ENCODE measurements around the gene AOAH.

AOAH gene

GRCh38 chr7:36562121-36562520, 162.2 kb downstream of the AOAH start:
- no peak overlapping the region for H3K4me3 ChIP-seq (replicated peaks in 1 of 2; ENCODE audit: low read depth in 2 of 2, low read length in 2 of 2)
- TF ChIP-seq, protein P1, sequence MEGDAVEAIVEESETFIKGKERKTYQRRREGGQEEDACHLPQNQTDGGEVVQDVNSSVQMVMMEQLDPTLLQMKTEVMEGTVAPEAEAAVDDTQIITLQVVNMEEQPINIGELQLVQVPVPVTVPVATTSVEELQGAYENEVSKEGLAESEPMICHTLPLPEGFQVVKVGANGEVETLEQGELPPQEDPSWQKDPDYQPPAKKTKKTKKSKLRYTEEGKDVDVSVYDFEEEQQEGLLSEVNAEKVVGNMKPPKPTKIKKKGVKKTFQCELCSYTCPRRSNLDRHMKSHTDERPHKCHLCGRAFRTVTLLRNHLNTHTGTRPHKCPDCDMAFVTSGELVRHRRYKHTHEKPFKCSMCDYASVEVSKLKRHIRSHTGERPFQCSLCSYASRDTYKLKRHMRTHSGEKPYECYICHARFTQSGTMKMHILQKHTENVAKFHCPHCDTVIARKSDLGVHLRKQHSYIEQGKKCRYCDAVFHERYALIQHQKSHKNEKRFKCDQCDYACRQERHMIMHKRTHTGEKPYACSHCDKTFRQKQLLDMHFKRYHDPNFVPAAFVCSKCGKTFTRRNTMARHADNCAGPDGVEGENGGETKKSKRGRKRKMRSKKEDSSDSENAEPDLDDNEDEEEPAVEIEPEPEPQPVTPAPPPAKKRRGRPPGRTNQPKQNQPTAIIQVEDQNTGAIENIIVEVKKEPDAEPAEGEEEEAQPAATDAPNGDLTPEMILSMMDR (IDR thresholded peaks at IDR 0.05; ENCODE audit: low read depth, low read length), result no peak
- no peak for DNase-seq (ENCODE audit: low read depth in 2 of 2)

DNA sequence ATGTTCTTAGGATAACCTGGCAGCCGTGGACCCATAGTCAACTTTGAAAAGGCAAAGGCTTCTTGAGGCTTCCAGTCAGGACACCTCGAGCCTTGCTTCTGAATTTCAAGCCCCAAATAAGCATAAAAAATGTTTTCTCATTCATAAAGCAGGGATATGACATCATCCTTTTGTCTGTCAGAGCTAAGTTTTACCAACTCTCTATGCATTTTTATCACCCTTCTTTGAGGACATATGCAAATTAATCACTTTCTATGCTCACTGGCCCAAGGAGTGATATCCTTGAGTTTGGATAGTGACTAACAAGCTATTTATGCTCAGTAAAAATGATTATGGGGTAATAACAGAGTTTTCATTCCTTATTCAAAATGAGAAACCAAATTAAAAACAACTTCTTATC, 175.3 kb downstream of the AOAH start:
- TF ChIP-seq, protein P1 (IDR thresholded peaks at IDR 0.05; ENCODE audit: low read depth, low read length), result no peak
- no peak for DNase-seq (ENCODE audit: low read depth in 2 of 2)
- H3K4me3 ChIP-seq (replicated peaks in 1 of 2; ENCODE audit: low read depth in 2 of 2, low read length in 2 of 2), result no peak overlapping the region

DNA sequence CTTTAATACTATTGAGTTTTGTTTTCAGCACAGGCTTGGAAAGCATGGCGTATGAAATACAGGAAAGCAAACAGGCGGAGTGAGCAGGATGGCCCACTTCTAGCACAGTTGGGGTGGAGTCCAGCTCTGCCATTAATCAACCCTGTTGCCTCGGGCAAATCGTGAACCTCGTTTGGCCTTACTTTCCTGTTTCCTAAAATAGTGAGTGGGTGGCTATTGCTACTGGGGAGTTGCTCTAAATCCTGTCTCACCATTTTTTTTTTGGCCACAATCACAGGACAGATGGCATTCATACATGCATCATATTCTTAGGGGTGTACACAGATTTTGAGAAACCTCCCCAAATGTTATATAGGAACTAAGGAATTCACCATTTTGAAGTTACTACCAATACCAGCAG, 176.9 kb downstream of the AOAH start:
- H3K4me3 ChIP-seq (replicated peaks in 1 of 2; ENCODE audit: low read depth in 2 of 2, low read length in 2 of 2), result no peak overlapping the region
- DNase-seq (ENCODE audit: low read depth in 2 of 2), result no peak
- TF ChIP-seq, protein P1 (IDR thresholded peaks at IDR 0.05; ENCODE audit: low read depth, low read length), result no peak

DNA sequence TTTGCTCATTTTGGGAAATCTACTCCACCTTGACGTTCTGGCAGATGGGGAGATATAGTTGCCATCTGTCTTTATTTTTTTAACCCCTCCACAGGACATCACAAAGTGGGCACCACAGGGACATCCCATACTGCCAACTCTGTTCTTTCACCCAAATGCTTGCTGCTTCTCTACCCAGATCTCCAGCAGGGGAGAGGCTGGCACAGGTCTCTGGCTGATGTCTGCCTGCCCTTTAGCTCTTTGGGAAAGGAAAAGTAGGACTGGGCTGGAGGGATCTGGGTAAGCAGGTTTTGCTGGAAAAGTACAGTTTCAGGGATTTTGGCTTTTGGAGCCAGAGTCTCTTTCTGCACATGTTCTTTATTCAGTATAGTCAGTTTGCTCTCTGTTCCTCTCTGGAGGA, 178.0 kb downstream of the AOAH start:
- no peak overlapping the region for H3K4me3 ChIP-seq (replicated peaks in 1 of 2; ENCODE audit: low read depth in 2 of 2, low read length in 2 of 2)
- TF ChIP-seq, protein P1 (IDR thresholded peaks at IDR 0.05; ENCODE audit: low read depth, low read length), result no peak
- DNase-seq (ENCODE audit: low read depth in 2 of 2), result no peak

- DNase-seq (ENCODE audit: low read depth in 2 of 2), result no peak
- TF ChIP-seq, protein P1 (IDR thresholded peaks at IDR 0.05; ENCODE audit: low read depth, low read length), result no peak
Observed at GRCh38 chr7:36545291-36545690, 179.0 kb downstream of the AOAH start.

DNA sequence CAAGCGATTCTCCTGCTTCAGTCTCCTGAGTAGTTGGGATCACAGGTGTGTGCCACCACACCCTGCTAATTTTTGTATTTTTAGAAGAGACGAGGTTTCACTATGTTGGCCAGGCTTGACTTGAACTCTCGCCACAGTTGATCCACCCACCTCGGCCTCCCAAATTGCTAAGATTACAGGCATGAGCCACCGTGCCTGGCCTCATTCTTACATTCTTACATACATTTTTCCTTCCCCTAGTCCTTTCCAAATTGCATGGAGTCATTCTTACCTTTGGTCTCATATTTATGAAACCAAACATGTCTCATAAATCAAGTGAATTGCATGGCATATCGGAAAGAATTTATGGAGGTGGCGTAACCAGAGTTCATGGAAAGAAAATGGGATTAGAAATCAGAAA, 186.2 kb downstream of the AOAH start:
- H3K4me3 ChIP-seq (replicated peaks in 1 of 2; ENCODE audit: low read depth in 2 of 2, low read length in 2 of 2), result no peak overlapping the region
- TF ChIP-seq, protein P1 (IDR thresholded peaks at IDR 0.05; ENCODE audit: low read depth, low read length), result no peak
- no peak for DNase-seq (ENCODE audit: low read depth in 2 of 2)

More at GRCh38 chr7:36545291-36545690, 179.0 kb downstream of the AOAH start:
- H3K4me3 ChIP-seq (replicated peaks in 1 of 2; ENCODE audit: low read depth in 2 of 2, low read length in 2 of 2), result no peak overlapping the region

Data from cardiac fibroblast (primary cell).